DOHH2 (cell line): ENCODE measurements around the gene MAP7D1.

ENCODE experiments used
- H3F3A ChIP-seq: fragments of 200-600 bp; sonication (generic), shearing (Covaris generic); 2 replicates; pipeline ENCODE4 v1.6.0; 2016; ENCODE audit warnings: antibody characterized with exemption, mild to moderate bottlenecking; ENCODE audit not compliant: control insufficient read depth, insufficient read depth
- H3K27ac ChIP-seq: fragments of 200-600 bp; sonication (generic); 2 replicates; pipeline ENCODE4 v1.5.1; 2014; ENCODE audit warnings: low read depth, mild to moderate bottlenecking, low read length, moderate library complexity
- H3K27me3 ChIP-seq: fragments of 200-600 bp; sonication (generic); 2 replicates; pipeline ENCODE4 v1.6.1; 2014; ENCODE audit warnings: mild to moderate bottlenecking, low read length, mixed read lengths; ENCODE audit not compliant: control insufficient read depth
- H3K36me3 ChIP-seq: fragments of 200-600 bp; sonication (generic); 2 replicates; pipeline ENCODE4 v1.6.1; 2014; ENCODE audit warnings: mild to moderate bottlenecking, low read length, moderate library complexity, mixed read lengths; ENCODE audit not compliant: control insufficient read depth
- H3K4me1 ChIP-seq: fragments of 200-600 bp; sonication (generic); 2 replicates; pipeline ENCODE4 v1.6.1; 2014; ENCODE audit warnings: mild to moderate bottlenecking, low read length, mixed read lengths; ENCODE audit not compliant: control insufficient read depth
- H3K4me2 ChIP-seq: fragments of 200-600 bp; sonication (generic); 2 replicates; pipeline ENCODE4 v1.6.0; 2014; ENCODE audit warnings: mild to moderate bottlenecking, low read length, moderate library complexity
- H3K4me3 ChIP-seq: fragments of 200-600 bp; sonication (generic); 2 replicates; pipeline ENCODE4 v1.5.1; 2014; ENCODE audit warnings: mild to moderate bottlenecking, low read length, mixed read lengths
- H3K79me2 ChIP-seq: fragments of 200-600 bp; sonication (generic); 2 replicates; pipeline ENCODE4 v1.6.1; 2014; ENCODE audit warnings: mild to moderate bottlenecking, low read length, mixed read lengths; ENCODE audit not compliant: control insufficient read depth
- H3K9me2 ChIP-seq: fragments of 200-600 bp; sonication (generic); replicated peaks from 2 replicates; pipeline ENCODE4 v1.6.1; 2014; ENCODE audit warnings: mild to moderate bottlenecking, low read length, mixed read lengths; ENCODE audit not compliant: control insufficient read depth
- H3K9me3 ChIP-seq: fragments of 200-600 bp; sonication (generic); 2 replicates; pipeline ENCODE4 v1.6.1; 2014; ENCODE audit warnings: antibody characterized with exemption, low read length, mixed read lengths; ENCODE audit not compliant: control insufficient read depth, insufficient read depth
- H4K20me1 ChIP-seq: fragments of 200-600 bp; sonication (generic); 2 replicates; pipeline ENCODE4 v1.6.0; 2014; ENCODE audit warnings: low read depth, mild to moderate bottlenecking, antibody characterized with exemption, low read length, moderate library complexity; ENCODE audit not compliant: control insufficient read depth, insufficient read depth
- CTCF ChIP-seq: fragments of 200-600 bp; sonication (generic); IDR thresholded peaks from one replicate; pipeline ENCODE4 v1.5.1; 2014; ENCODE audit warnings: antibody characterized with exemption, mild to moderate bottlenecking, low read depth, low read length; ENCODE audit not compliant: poor library complexity, severe bottlenecking
- EZH2phosphoT487 ChIP-seq: fragments of 200-600 bp; sonication (generic); IDR thresholded peaks from 2 replicates; pipeline ENCODE4 v1.6.1; 2017; ENCODE audit warnings: borderline replicate concordance, mild to moderate bottlenecking, antibody characterized with exemption, low read length, moderate library complexity, mixed read lengths

The MAP7D1 gene

GRCh38 chr1:36137776-36138175 is 18.2 kb upstream of the MAP7D1 start:
- Histone ChIP-seq H3K4me3 (no peak overlapping the region), H3K9me2 (no peaks in the 10 kb centered on the region), H3K36me3 (peaks cover 41% of the 10 kb centered on the region), H3F3A (no peaks in the 10 kb centered on the region), H3K4me2 (no peak overlapping the region), H3K79me2 (peaks cover 24% of the 10 kb centered on the region), H3K9me3 (no peaks in the 10 kb centered on the region), H3K27me3 (no peaks in the 10 kb centered on the region), H4K20me1 (no peaks in the 10 kb centered on the region), H3K4me1 (no peaks in the 10 kb centered on the region), H3K27ac (no peak overlapping the region)
- no peak for TF ChIP-seq EZH2phosphoT487
- TF ChIP-seq CTCF: no peak

GRCh38 chr1:36139521-36139920 is 16.4 kb upstream of the MAP7D1 start:
- no peaks in the 10 kb centered on the region for H3K27me3 ChIP-seq
- H3K9me3 ChIP-seq: no peaks in the 10 kb centered on the region
- peaks cover 46% of the 10 kb centered on the region for H3K36me3 ChIP-seq
- no peaks in the 10 kb centered on the region for H3K9me2 ChIP-seq
- H3K79me2 ChIP-seq: peaks cover 39% of the 10 kb centered on the region
- H3K4me1 ChIP-seq: no peaks in the 10 kb centered on the region
- no peak overlapping the region for H3K4me2 ChIP-seq
- H3K27ac ChIP-seq: no peak overlapping the region
- no peak overlapping the region for H3K4me3 ChIP-seq
- H3F3A ChIP-seq: no peaks in the 10 kb centered on the region
- H4K20me1 ChIP-seq: no peaks in the 10 kb centered on the region
- TF ChIP-seq EZH2phosphoT487 (no peak), CTCF (no peak)

- Histone ChIP-seq H3K4me3 (no peak overlapping the region), H3K9me2 (no peaks in the 10 kb centered on the region), H3K79me2 (peaks cover 55% of the 10 kb centered on the region), H3F3A (no peaks in the 10 kb centered on the region), H3K9me3 (no peaks in the 10 kb centered on the region), H3K27ac (no peak overlapping the region), H3K4me2 (no peak overlapping the region), H3K4me1 (no peaks in the 10 kb centered on the region), H4K20me1 (no peaks in the 10 kb centered on the region), H3K36me3 (peaks cover 41% of the 10 kb centered on the region), H3K27me3 (no peaks in the 10 kb centered on the region)
- TF ChIP-seq CTCF (no peak), EZH2phosphoT487 (no peak)
Measured at GRCh38 chr1:36142121-36142520, 13.8 kb upstream of the MAP7D1 start.

- Histone ChIP-seq H3K4me3 (no peak overlapping the region), H3K36me3 (peaks cover 30% of the 10 kb centered on the region), H3K27ac (no peak overlapping the region), H3K79me2 (peaks cover 68% of the 10 kb centered on the region), H3K9me2 (no peaks in the 10 kb centered on the region), H3K4me1 (peaks cover 9% of the 10 kb centered on the region), H3F3A (no peaks in the 10 kb centered on the region), H3K9me3 (no peaks in the 10 kb centered on the region), H3K4me2 (no peak overlapping the region), H3K27me3 (no peaks in the 10 kb centered on the region), H4K20me1 (no peaks in the 10 kb centered on the region)
- no peak for TF ChIP-seq EZH2phosphoT487
- TF ChIP-seq CTCF: no peak
Measured at GRCh38 chr1:36143424-36143823, 12.5 kb upstream of the MAP7D1 start.
